Caki2 (cell line): ENCODE measurements around the gene RAB3GAP1. TPM values are rescaled to one million over a fixed set of nuclear protein-coding genes. Genes with fewer than 3 reads are reported as not detected.
A peak's percentile ranks its signal among the peaks of the same experiment; 100 is the strongest.

Experiments
- DNase-seq: peaks from one replicate; pipeline ENCODE4 v3.0.0-alpha.2; 2015; ENCODE audit warnings: low read depth
- in situ Hi-C: cut with HindIII; loops from 2 replicates; pipeline ENCODE4 v1.10.0; 2016; ENCODE audit warnings: low sequenced_read_pairs, low pct_unique_long_range_greater_than_20kb, mixed read lengths
- total RNA-seq: library from RNA; depleted of rRNA; stranded (reverse); fragments of >200 nt; shearing (Covaris generic); gene quantifications from 2 replicates; pipeline ENCODE4 v1.2.3, GENCODE V29; 2014; ENCODE audit warnings: low replicate concordance

RAB3GAP1 gene
- total RNA-seq, 1 experiment from 2014 or later, result 18.4 TPM

- DNase-seq, result no peak
- in situ Hi-C loops, result no loop called here
These were observed 97.2 kb downstream of the RAB3GAP1 start for GRCh38 chr2:135149251-135149650.

GRCh38 chr2:135150725-135151124, 98.6 kb downstream of the RAB3GAP1 start:
- in situ Hi-C loops, result no loop called here
- peak; percentile 61 for DNase-seq

- DNase-seq, result no peak
- in situ Hi-C loops, result no loop called here
These were observed 99.5 kb downstream of the RAB3GAP1 start for GRCh38 chr2:135151615-135152014.

GRCh38 chr2:135152361-135152760, 100.3 kb downstream of the RAB3GAP1 start:
- no peak for DNase-seq
- in situ Hi-C loops, result no loop called here

GRCh38 chr2:135154962-135155361, 102.9 kb downstream of the RAB3GAP1 start:
- in situ Hi-C loops, result no loop called here
- DNase-seq, result no peak

- no peak for DNase-seq
- in situ Hi-C loops, result no loop called here
These were observed 105.8 kb downstream of the RAB3GAP1 start for GRCh38 chr2:135157856-135158255.

- DNase-seq, result no peak
- in situ Hi-C loops, result no loop called here
These were observed 107.1 kb downstream of the RAB3GAP1 start for GRCh38 chr2:135159191-135159590.

- DNase-seq, result no peak
- in situ Hi-C loops, result no loop called here
These were observed 110.3 kb downstream of the RAB3GAP1 start for GRCh38 chr2:135162377-135162776.

GRCh38 chr2:135162786-135163185, 110.7 kb downstream of the RAB3GAP1 start:
- in situ Hi-C loops, result no loop called here
- no peak for DNase-seq

- DNase-seq, result no peak
- in situ Hi-C loops, result no loop called here
These were observed 111.2 kb downstream of the RAB3GAP1 start for GRCh38 chr2:135163306-135163705.

GRCh38 chr2:135163901-135164300, 111.8 kb downstream of the RAB3GAP1 start:
- in situ Hi-C loops, result no loop called here
- no peak for DNase-seq

- in situ Hi-C loops, result no loop called here
- DNase-seq, result peak; percentile 41
These were observed 112.3 kb downstream of the RAB3GAP1 start for GRCh38 chr2:135164431-135164830.

GRCh38 chr2:135167273-135167672, 115.2 kb downstream of the RAB3GAP1 start:
- in situ Hi-C loops, result no loop called here
- DNase-seq, result no peak

GRCh38 chr2:135168204-135168856, 116.2 kb downstream of the RAB3GAP1 start:
- in situ Hi-C loops, result no loop called here

GRCh38 chr2:135169900-135170753, 118.0 kb downstream of the RAB3GAP1 start:
- in situ Hi-C loops, result no loop called here
- DNase-seq, result no peak

More at GRCh38 chr2:135168204-135168856, 116.2 kb downstream of the RAB3GAP1 start:
- DNase-seq, result no peak

GRCh38 chr2:135174049-135174809, 122.1 kb downstream of the RAB3GAP1 start:
- DNase-seq, result no peak
- in situ Hi-C loops, result no loop called here

- no peak for DNase-seq
- in situ Hi-C loops, result no loop called here
These were observed 122.7 kb downstream of the RAB3GAP1 start for GRCh38 chr2:135174810-135175093.

GRCh38 chr2:135175177-135175576, 123.1 kb downstream of the RAB3GAP1 start:
- DNase-seq, result no peak
- in situ Hi-C loops, result no loop called here

- no peak for DNase-seq
- in situ Hi-C loops, result no loop called here
These were observed 127.6 kb downstream of the RAB3GAP1 start for GRCh38 chr2:135179689-135180088.
